ENCODE data around the gene CDH20. TPM values are rescaled to one million over a fixed set of nuclear protein-coding genes. Genes with fewer than 3 reads are reported as not detected.
A peak's percentile ranks its signal among the peaks of the same experiment; 100 is the strongest.

Gene CDH20
- total RNA-seq, 1 donor from 2014 or later, result not detected

DNA sequence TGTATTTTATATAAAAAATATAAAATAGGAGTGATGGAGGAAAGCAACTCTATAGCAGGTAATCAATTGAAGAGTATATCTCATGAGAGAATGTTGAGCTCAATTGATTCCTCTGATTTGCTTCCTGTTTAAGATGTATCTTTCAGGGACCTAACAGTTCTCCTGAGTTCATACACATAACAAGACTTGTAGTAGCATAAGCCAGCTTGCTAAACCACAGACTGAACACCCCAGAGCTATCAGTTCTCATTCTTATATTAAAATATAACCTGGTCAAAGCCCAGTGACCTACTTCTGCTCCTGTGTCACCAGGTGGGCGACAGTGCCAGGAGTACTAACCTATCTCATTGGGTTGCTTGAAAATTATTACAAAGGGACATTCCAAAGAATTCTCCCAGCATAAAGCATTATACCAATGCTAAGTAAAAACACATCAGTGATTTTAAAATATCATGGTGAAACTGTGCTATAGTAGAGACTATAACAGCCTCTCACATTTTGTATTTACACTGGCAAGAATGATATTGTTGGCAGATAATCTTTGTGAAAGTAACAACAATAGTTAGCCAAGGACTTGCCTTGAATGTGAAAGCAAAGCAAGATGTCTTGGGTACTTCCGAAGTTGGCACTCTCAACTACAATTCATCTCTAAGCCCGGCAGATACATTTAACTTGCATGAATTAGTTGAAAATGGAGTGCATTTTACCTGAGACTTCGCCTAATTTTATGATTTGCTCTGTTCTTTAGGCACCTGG lies 40.8 kb upstream of the CDH20 start:
- Mint-ChIP-seq H3K36me3 (ENCODE audit: low read depth) (no peaks in the 10 kb centered on the region), H3K27me3 (ENCODE audit: low read depth) (peaks cover 14% of the 10 kb centered on the region), H3K4me1 (ENCODE audit: low read depth) (no peaks in the 10 kb centered on the region), H3K9me3 (ENCODE audit: low read depth) (no peaks in the 10 kb centered on the region), H3K27ac (ENCODE audit: unreplicated experiment) (no peak overlapping the region), H3K4me3 (ENCODE audit: unreplicated experiment) (no peak overlapping the region)
- TF ChIP-seq, protein P1, sequence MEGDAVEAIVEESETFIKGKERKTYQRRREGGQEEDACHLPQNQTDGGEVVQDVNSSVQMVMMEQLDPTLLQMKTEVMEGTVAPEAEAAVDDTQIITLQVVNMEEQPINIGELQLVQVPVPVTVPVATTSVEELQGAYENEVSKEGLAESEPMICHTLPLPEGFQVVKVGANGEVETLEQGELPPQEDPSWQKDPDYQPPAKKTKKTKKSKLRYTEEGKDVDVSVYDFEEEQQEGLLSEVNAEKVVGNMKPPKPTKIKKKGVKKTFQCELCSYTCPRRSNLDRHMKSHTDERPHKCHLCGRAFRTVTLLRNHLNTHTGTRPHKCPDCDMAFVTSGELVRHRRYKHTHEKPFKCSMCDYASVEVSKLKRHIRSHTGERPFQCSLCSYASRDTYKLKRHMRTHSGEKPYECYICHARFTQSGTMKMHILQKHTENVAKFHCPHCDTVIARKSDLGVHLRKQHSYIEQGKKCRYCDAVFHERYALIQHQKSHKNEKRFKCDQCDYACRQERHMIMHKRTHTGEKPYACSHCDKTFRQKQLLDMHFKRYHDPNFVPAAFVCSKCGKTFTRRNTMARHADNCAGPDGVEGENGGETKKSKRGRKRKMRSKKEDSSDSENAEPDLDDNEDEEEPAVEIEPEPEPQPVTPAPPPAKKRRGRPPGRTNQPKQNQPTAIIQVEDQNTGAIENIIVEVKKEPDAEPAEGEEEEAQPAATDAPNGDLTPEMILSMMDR (IDR thresholded peaks at IDR 0.05), result no peak
- no peak for DNase-seq (ENCODE audit: low spot score)

DNA sequence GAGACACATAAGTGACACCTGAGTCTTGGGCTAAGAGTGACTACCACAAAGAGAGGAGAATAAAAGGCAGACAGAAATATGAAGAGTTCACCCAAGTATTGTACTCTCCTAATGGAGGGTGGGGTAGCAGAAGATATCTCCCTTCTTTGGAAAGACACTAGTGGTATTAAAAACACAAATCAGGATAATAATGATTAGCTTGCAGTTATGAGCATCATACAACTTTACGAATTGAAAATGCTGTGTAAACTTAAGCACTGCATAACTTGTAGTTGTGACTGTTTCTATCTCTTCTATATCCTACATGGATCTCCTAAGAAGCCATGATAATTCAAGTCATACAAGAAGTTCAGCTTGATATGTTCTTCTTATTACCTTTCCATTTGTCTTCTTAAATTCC lies 38.1 kb upstream of the CDH20 start:
- TF ChIP-seq, protein P1 (IDR thresholded peaks at IDR 0.05), result no peak
- H3K4me1 Mint-ChIP-seq (ENCODE audit: low read depth), result no peaks in the 10 kb centered on the region
- H3K36me3 Mint-ChIP-seq (ENCODE audit: low read depth), result no peaks in the 10 kb centered on the region
- H3K27me3 Mint-ChIP-seq (ENCODE audit: low read depth), result peaks cover 25% of the 10 kb centered on the region
- no peak overlapping the region for H3K4me3 Mint-ChIP-seq (ENCODE audit: unreplicated experiment)
- H3K9me3 Mint-ChIP-seq (ENCODE audit: low read depth), result no peaks in the 10 kb centered on the region
- DNase-seq (ENCODE audit: low spot score), result no peak
- H3K27ac Mint-ChIP-seq (ENCODE audit: unreplicated experiment), result no peak overlapping the region

DNA sequence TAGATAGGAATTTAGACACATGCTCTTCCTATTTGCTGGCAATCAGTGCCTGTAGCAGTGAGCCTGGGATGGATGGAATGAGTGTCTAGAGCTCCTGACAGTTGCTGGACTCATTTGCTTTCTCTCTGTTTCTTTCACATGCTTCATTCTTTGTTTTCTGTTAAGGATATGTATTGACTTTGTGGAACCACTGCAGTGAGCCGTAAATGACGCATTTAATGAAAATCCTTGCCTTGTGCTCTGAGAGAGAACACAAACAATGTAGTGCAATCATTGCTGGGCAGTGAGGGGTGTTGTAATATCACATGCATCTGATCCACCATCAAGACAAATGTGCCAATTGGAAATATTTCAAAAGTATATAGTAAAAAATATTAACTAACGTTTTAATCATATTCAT lies 25.2 kb upstream of the CDH20 start:
- Mint-ChIP-seq H3K27me3 (ENCODE audit: low read depth) (peaks cover 24% of the 10 kb centered on the region), H3K27ac (ENCODE audit: unreplicated experiment) (no peak overlapping the region), H3K9me3 (ENCODE audit: low read depth) (peaks cover 2% of the 10 kb centered on the region), H3K36me3 (ENCODE audit: low read depth) (no peaks in the 10 kb centered on the region), H3K4me1 (ENCODE audit: low read depth) (no peaks in the 10 kb centered on the region), H3K4me3 (ENCODE audit: unreplicated experiment) (no peak overlapping the region)
- TF ChIP-seq, protein P1 (IDR thresholded peaks at IDR 0.05), result no peak
- no peak for DNase-seq (ENCODE audit: low spot score)

DNA sequence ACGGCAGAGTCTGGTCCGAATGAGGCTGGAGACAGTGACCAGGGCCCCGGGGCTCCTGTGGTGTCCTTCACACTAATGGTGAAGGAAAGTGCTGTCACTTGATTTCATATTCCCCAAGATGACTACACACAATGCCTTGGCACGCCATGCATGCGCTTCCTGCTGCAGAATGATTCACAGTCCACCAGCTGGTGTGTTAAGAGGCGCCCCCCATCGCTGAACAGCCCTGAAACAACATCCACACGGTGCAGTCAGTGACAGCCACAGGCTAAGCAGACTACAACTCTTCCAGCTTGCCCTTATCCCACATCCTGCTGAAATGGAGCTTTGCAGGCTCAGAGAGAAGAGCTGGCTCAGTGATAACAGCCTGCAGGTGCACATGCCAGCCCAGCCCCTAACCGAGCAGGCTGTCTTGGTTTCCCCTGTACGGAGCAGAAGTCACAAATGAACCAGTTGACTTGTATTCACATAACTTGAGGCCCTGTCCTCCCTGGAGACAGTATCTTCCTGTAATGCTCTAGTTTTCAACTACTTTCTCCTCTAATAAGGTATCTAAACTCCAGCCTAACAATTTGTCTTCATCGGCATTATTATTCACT lies 24.3 kb upstream of the CDH20 start:
- H3K27me3 Mint-ChIP-seq (ENCODE audit: low read depth), result peaks cover 26% of the 10 kb centered on the region
- H3K27ac Mint-ChIP-seq (ENCODE audit: unreplicated experiment), result no peak overlapping the region
- no peak overlapping the region for H3K4me3 Mint-ChIP-seq (ENCODE audit: unreplicated experiment)
- DNase-seq (ENCODE audit: low spot score), result no peak
- H3K4me1 Mint-ChIP-seq (ENCODE audit: low read depth), result no peaks in the 10 kb centered on the region
- peaks cover 2% of the 10 kb centered on the region for H3K36me3 Mint-ChIP-seq (ENCODE audit: low read depth)
- peaks cover 5% of the 10 kb centered on the region for H3K9me3 Mint-ChIP-seq (ENCODE audit: low read depth)
- TF ChIP-seq, protein P1 (IDR thresholded peaks at IDR 0.05), result no peak

DNA sequence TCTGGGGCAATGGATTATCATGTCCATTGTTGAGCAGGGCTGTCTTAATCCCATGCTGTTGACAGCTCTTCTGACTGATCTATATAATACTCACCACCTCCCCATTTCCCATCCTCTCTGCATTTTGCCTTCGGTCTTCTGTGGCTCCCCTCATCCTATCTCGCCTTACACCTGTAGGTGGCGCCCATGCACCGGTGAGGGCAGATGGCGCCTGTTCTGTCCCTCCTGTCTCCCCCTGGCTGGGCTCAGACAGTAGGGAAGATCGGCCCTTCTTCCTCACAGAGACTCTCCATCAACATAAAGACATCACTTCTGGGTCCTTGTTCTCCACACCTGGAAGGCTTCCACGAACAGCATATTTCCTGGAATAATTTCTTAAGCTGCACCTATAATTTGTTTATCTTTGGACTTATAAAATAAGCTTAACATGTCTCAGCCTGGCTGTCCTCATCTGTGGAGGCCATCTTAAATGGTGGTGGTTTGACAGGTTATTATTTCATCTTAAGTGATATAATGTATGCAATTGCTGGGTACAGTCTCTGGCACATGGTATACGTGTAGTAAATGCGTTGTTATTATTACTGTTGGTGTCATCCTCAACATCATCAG lies 10.9 kb upstream of the CDH20 start:
- H3K4me1 Mint-ChIP-seq (ENCODE audit: low read depth), result no peaks in the 10 kb centered on the region
- TF ChIP-seq, protein P1 (IDR thresholded peaks at IDR 0.05), result peak; percentile 93
- no peak overlapping the region for H3K4me3 Mint-ChIP-seq (ENCODE audit: unreplicated experiment)
- no peaks in the 10 kb centered on the region for H3K36me3 Mint-ChIP-seq (ENCODE audit: low read depth)
- no peak overlapping the region for H3K27ac Mint-ChIP-seq (ENCODE audit: unreplicated experiment)
- DNase-seq (ENCODE audit: low spot score), result no peak
- H3K27me3 Mint-ChIP-seq (ENCODE audit: low read depth), result peaks cover 23% of the 10 kb centered on the region
- H3K9me3 Mint-ChIP-seq (ENCODE audit: low read depth), result no peaks in the 10 kb centered on the region

Data from chondrocyte (in vitro differentiated cells).